ENCODE results near the gene GPC6.

GPC6 gene

DNA sequence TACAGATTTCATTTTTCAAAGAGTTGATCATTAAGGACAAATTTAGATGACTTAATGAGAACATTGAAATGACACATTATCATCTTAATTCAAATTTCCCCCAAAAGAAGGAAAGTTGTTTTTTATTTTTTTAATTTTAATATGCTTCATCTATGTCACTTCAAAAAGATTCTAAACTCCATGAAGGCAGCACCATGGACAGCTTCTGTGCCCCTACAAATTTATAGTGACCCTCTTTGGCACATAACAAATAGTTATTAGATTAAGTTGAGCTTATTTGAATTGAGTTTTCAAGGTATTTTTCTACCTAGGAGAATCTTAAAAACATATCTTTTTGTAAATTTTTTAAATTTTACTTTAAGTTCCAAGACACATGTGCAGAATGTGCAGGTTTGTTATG is 1054.2 kb downstream of the GPC6 start:
- H3K4me2 ChIP-seq (ENCODE audit: low read depth, low read length, poor library complexity, severe bottlenecking), result no peak overlapping the region
- TF ChIP-seq EZH2phosphoT487 (conservative IDR thresholded peaks at IDR 0.05; ENCODE audit: low read length), result no peak
- TF ChIP-seq, protein P1, sequence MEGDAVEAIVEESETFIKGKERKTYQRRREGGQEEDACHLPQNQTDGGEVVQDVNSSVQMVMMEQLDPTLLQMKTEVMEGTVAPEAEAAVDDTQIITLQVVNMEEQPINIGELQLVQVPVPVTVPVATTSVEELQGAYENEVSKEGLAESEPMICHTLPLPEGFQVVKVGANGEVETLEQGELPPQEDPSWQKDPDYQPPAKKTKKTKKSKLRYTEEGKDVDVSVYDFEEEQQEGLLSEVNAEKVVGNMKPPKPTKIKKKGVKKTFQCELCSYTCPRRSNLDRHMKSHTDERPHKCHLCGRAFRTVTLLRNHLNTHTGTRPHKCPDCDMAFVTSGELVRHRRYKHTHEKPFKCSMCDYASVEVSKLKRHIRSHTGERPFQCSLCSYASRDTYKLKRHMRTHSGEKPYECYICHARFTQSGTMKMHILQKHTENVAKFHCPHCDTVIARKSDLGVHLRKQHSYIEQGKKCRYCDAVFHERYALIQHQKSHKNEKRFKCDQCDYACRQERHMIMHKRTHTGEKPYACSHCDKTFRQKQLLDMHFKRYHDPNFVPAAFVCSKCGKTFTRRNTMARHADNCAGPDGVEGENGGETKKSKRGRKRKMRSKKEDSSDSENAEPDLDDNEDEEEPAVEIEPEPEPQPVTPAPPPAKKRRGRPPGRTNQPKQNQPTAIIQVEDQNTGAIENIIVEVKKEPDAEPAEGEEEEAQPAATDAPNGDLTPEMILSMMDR (IDR thresholded peaks at IDR 0.05; ENCODE audit: insufficient read depth, low read length, poor library complexity, severe bottlenecking), result no peak
- H3F3A ChIP-seq (ENCODE audit: insufficient read depth), result no peaks in the 10 kb centered on the region
- H3K27me3 ChIP-seq (ENCODE audit: low read length), result no peaks in the 10 kb centered on the region
- H3K9me2 ChIP-seq (replicated peaks; ENCODE audit: insufficient read depth, low read length), result no peaks in the 10 kb centered on the region
- H3K9ac ChIP-seq (ENCODE audit: low read length), result no peak overlapping the region
- no peak overlapping the region for H2AFZ ChIP-seq (ENCODE audit: low read depth, low read length, severe bottlenecking)
- no peaks in the 10 kb centered on the region for H3K36me3 ChIP-seq (ENCODE audit: low read length)
- no peaks in the 10 kb centered on the region for H3K79me2 ChIP-seq (ENCODE audit: insufficient read depth, low read length)
- no peaks in the 10 kb centered on the region for H4K20me1 ChIP-seq (ENCODE audit: low read depth, low read length)
- no peak overlapping the region for H3K4me3 ChIP-seq (ENCODE audit: insufficient read depth, low read length, poor library complexity, severe bottlenecking)
- H3K9me3 ChIP-seq (ENCODE audit: insufficient read depth, low read length), result no peaks in the 10 kb centered on the region
- no peak overlapping the region for H3K27ac ChIP-seq (ENCODE audit: low read depth, low read length)

DNA sequence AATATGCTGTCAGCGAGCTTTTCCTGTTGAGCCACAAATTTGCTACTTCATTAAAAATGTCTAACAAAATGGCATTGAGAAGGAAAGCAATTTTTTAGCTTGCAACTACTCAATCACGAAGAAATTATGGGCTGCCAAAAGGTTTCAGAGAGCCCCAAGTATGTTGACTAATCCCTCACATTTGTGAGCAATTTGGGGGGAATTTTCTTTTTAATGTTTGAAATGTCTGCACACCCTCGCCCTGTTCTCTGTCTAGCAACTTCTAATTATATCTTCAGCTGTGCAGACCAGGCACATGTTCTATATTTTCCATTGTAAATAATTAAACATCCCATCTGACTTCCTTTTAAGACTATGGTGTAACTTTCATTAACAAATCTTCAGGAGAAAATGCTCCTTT is 1060.0 kb downstream of the GPC6 start:
- Histone ChIP-seq H3K27me3 (ENCODE audit: low read length) (no peaks in the 10 kb centered on the region), H2AFZ (ENCODE audit: low read depth, low read length, severe bottlenecking) (no peak overlapping the region), H3K9me2 (replicated peaks; ENCODE audit: insufficient read depth, low read length) (no peaks in the 10 kb centered on the region), H4K20me1 (ENCODE audit: low read depth, low read length) (no peaks in the 10 kb centered on the region), H3F3A (ENCODE audit: insufficient read depth) (no peaks in the 10 kb centered on the region), H3K4me3 (ENCODE audit: insufficient read depth, low read length, poor library complexity, severe bottlenecking) (no peak overlapping the region), H3K9me3 (ENCODE audit: insufficient read depth, low read length) (no peaks in the 10 kb centered on the region), H3K9ac (ENCODE audit: low read length) (no peak overlapping the region), H3K36me3 (ENCODE audit: low read length) (no peaks in the 10 kb centered on the region), H3K79me2 (ENCODE audit: insufficient read depth, low read length) (no peaks in the 10 kb centered on the region), H3K27ac (ENCODE audit: low read depth, low read length) (no peak overlapping the region), H3K4me2 (ENCODE audit: low read depth, low read length, poor library complexity, severe bottlenecking) (no peak overlapping the region)
- TF ChIP-seq, protein P1 (IDR thresholded peaks at IDR 0.05; ENCODE audit: insufficient read depth, low read length, poor library complexity, severe bottlenecking), result no peak

DNA sequence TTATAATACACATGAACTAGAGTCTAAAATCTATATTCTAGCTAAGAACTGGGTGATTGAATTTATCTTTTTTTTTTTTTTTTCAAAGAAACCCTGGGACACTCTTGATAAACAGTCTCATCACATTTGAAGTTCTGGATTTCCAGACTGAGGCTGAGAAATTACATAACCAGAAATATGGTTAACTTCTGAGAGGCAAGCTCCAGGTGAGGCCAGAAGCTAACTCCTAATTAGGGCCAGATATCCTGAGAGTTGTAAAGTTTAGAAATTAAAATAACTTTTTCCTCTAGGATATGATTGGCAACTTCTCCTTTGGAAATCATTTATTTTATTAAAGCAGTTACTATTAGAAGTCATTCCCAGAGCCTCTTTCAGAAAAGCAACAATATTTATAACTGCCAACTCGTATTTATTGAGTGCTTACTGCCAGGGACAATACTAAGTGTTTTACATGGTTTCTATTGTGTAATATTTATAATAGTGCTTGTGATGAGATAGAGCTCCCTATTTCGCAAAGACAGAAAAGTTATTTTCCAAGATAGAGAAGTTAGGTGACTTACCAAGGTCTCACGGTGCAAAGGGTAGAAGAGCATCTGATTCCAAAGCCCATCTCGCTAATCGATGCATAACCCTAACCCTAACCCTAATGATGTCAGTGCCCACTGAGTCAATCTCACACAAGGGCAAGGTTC is 1065.2 kb downstream of the GPC6 start:
- no peaks in the 10 kb centered on the region for H4K20me1 ChIP-seq (ENCODE audit: low read depth, low read length)
- H3K9me2 ChIP-seq (replicated peaks; ENCODE audit: insufficient read depth, low read length), result no peaks in the 10 kb centered on the region
- no peak for TF ChIP-seq EZH2phosphoT487 (conservative IDR thresholded peaks at IDR 0.05; ENCODE audit: low read length)
- TF ChIP-seq, protein P1 (IDR thresholded peaks at IDR 0.05; ENCODE audit: insufficient read depth, low read length, poor library complexity, severe bottlenecking), result no peak
- no peaks in the 10 kb centered on the region for H3F3A ChIP-seq (ENCODE audit: insufficient read depth)
- H3K9ac ChIP-seq (ENCODE audit: low read length), result no peak overlapping the region
- H3K4me2 ChIP-seq (ENCODE audit: low read depth, low read length, poor library complexity, severe bottlenecking), result no peak overlapping the region
- no peak overlapping the region for H2AFZ ChIP-seq (ENCODE audit: low read depth, low read length, severe bottlenecking)
- H3K27me3 ChIP-seq (ENCODE audit: low read length), result no peaks in the 10 kb centered on the region
- no peak overlapping the region for H3K4me3 ChIP-seq (ENCODE audit: insufficient read depth, low read length, poor library complexity, severe bottlenecking)
- H3K27ac ChIP-seq (ENCODE audit: low read depth, low read length), result no peak overlapping the region
- H3K79me2 ChIP-seq (ENCODE audit: insufficient read depth, low read length), result no peaks in the 10 kb centered on the region
- no peaks in the 10 kb centered on the region for H3K9me3 ChIP-seq (ENCODE audit: insufficient read depth, low read length)
- H3K36me3 ChIP-seq (ENCODE audit: low read length), result no peaks in the 10 kb centered on the region
